KG1 (cell line): ENCODE results near the gene CDK5.

ENCODE experiments used
- DNase-seq: peaks from one replicate; lab custom pipeline; 2025; lab: John Stamatoyannopoulos, UW

Gene CDK5

GRCh38 chr7:151057506-151057988 lies at the start of gene CDK5:
CDK5 (minus strand) TSS chr7:151057897; CDS start chr7:151057848, 49 bp downstream.
- no peak for DNase-seq

DNA sequence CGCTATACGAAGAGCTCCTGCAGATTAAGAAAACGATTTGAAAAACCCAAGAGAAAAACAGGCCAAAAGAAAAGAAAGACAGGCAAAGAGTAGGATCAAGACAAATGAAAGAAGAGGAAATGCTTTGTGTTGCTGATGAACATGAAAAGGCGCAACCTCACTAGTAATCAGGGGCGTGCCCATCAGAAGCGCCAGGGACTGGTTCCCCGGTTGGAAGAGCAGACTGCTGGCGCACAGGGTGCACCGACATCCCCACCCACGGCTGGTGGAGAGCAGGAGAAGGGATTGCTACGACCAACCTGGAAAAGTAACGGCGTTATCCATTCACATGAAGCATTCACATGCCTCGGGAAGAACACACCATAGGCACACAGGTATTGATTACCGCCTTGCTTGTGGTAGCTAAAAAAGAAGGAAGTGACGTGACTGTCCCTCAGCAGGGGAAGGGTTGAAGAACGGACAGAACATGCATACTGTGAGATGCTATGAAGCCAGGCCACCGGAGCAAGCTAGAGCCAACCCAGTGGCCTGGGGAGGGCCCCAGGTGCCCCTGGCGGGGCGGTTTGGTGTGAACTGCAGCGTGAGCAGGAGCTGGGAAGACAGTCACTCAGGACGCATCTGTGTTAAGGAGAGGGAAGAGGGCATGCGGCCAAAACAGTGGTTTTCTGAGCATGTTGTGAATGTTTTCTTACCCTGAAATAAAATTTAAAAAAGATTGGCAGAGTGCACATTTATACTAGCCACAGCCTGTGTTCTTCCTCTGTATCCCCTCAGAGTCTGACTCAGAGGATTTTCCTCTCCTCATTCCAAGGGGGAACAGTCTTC lies 46.9 kb upstream of the CDK5 start:
- no peak for DNase-seq

GRCh38 chr7:151103973-151104372 lies 46.3 kb upstream of the CDK5 start:
- DNase-seq, result no peak

GRCh38 chr7:151102991-151103390 lies 45.3 kb upstream of the CDK5 start:
- DNase-seq, result no peak

DNA sequence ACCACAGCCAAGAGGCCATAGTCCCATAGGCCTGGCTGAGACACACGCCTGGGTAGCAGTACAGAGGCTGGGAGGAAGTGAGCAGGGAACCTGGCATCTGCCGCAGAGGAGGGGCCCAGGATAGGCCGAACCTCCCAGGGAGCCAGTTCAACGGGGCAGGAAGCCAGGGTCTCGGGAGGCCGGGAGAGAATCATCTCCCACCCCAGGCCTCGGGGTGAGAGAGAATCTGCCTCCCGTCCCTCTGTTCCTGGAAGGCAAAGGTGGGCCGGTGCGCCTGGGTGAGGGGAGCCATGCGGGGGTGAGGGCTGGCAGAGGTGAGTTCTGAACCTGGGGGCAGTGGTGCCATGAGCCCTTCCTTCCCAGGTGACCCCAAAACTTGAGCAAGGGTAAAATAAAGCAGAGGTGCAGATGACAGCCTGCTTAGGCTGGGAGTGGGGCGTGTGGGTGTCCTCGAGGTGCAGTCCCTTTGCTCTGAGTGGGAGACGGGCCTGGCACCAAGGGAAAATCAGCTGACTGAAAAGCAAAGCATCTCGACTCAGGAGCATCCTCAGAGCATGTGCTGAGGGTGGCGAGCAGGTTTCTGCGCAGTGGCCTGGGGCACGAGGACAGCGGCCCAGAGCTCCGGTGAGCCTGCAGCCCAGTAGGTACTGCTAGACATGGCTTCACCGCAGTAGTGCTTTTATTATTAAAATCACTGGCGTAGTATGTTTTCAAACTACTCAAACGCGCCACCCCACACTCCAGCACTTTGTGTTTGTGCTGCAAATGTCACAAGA lies 44.1 kb upstream of the CDK5 start:
- DNase-seq, result no peak

GRCh38 chr7:151100921-151101320 lies 43.2 kb upstream of the CDK5 start:
- DNase-seq, result no peak

DNA sequence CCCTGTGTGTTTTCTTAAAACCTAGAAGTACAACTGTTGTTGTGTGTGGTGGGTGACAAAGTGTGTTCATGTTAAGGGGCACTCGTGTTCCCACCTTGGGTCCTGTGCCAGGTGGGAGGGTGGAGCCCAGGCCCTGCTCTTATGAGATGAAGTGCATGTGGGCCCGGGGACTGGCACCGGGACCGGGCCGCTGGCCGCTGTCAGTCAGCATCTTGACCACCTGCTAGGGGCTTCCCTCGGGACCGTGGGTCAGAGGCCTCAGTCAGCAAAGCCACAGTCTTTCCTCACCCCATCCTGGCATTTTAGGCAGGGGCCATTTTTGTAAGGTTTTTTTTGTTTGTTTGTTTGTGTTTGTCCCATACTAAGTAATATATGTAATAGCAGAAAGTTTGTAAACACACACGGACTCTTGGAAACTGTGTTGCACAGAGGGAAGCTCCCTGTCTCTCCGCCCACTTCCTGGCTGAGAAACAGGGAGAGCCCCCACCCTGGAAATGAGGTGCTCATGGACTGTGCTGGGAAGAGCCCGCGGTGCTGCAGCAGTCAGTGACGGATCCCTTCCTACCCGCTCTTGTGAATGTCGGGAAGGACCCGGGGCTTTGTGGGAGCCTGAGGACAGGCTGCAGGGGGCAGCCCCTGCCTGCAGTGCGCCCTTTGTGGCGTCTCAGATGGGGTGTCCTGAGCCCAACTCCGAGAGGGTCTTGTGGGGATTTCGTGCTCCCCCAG lies 42.0 kb upstream of the CDK5 start:
- DNase-seq, result no peak

DNA sequence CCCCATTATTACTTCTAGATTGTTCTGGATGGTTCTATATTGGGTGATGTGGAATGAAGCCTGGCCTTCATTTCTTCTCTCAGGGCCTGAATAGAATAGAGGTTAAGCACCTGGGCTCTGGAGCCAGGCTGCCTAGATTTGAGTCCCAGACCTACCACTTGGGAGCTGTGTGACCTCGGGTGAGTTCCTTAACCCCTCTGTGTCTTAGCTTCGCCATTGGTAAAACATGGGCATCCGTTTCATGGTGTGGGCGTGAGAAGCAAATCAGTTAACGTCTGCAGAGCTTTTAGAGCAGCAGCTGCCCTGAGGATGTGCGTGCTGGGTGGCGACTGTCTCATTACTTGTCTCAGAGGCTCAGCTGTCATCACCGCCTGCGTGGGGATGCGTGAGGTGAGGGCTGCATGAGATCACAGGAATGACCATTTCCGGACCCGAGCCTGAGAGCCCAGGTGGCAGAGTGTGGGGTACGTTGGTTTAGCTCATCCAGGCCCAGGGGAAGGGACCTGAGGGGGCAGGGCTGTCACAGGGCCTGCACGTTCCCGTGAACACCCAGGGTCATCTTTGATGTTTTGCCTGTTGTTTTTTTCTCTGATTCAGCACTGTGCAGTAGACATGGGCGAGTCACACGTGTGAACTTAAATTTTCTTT lies 38.3 kb upstream of the CDK5 start:
- no peak for DNase-seq

- no peak for DNase-seq
Measured at GRCh38 chr7:151095123-151095797, 37.6 kb upstream of the CDK5 start.

DNA sequence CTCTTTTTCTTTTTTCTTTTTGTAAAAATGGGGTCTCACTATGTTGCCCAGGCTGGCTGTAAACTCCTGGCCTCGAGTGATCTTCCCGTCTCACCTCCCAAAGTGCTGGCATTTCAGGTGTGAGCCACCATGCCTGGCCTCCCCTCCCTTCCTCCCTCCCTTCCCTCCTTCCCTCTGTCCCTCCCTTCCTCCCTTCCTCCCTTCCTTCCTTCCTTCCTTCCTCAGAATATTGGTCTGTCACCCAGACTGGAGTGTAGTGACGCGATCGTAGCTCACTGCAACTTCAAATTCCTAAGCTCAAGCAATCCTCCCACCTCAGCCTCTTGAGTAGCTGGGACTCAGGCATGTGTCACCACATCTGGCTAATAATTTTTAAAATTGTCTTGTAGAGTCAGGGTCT lies 37.0 kb upstream of the CDK5 start:
- DNase-seq, result no peak

DNA sequence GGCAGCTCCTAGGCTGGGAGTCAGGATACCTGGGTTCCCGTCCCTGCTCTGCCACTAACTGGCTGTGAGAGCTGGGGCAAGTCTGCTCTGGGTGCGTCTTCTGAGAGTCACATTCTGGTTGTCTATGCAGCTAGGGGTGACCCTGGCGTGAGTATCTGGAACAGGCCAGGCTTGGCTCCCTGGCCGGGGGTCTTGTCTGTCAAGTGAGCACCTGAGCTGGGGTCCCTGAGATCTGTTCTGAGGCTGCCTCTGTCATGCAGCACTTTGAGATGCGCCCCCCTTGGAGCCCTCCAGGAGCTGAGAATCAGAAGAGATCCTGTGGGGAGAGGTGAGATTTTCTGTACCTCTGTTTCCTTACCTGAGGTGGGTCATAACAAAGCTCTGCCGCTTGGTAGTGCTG lies 36.1 kb upstream of the CDK5 start:
- no peak for DNase-seq

DNA sequence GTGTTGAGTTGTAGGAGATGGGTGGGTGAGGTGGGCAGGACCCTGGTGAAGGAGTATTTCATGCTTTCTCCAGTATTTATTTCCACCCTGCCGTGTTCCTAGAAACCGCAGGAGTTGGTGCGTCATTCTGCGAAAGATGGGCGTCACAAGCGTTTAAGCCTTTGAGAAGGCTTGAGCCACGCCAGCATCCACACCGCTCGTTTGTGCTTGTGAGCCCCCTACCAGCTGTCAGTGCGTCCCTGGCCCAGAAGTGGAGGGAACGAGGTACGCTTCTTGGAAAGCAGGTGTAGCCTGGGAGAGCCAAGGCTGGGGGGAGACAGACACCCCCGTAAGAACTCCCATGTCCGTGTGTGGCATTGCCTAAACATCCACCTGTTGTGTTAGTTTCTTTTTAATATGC lies 34.3 kb upstream of the CDK5 start:
- DNase-seq, result no peak

DNA sequence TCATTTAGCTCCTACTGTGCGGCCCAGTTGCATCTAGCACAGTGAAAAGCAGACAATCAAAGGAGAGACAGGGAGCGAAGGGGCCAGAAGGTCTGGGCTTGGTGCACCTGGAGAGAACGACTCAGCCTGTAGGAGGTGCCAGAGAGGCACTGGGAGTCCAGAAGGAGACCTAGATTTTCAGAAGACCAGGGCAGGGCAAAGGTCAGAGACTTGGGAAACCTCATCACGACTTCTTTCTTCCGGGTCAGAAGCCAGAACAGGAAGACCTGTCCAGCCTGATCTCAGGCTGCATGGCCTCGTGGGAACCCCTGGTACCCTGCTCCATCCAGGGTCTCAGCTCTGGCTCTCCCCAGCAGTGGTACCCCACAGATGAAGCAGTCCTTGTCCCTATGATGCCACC lies 33.7 kb upstream of the CDK5 start:
- DNase-seq, result no peak

GRCh38 chr7:151091003-151091402 lies 33.3 kb upstream of the CDK5 start:
- no peak for DNase-seq

DNA sequence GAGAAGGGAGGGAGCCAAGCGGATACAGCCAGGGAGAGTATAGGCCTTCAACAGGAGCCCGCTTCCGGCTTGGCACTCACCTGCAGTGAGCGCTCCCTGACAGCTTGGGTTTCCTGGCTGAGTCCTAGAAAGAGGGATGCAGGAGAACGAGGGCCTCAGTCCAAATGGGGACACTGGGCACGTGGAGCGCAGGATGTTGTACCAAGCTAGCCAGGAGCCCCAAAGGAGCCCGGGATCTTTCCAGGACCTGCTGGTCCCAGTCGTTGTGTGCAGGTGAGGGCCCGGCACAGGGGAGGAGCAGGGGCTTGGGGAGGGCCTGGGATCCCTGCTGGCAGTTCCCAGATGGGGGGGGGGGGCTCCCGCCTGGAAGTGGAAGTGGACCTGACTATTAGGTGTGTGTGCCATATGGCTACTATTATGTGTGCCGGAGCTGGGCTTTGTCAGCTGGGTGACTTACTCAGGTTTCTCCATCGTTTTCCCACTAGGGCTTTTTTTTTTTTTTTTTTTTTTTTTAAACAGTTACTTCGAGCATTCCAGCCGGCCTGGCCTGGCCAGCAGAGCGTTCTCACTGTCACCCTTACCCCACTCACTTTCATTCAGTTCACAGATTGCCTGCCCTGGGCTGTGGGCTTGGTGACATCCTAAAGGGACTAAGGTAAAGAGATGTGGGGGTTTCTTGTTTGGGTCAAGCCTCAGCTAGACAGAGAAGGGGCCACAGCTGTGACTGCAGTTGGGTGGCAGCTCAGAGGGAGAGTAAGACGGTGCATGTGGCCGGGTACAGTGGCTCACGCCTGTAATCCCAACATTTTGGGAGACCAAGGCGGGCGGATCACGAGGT lies 32.4 kb upstream of the CDK5 start:
- no peak for DNase-seq

DNA sequence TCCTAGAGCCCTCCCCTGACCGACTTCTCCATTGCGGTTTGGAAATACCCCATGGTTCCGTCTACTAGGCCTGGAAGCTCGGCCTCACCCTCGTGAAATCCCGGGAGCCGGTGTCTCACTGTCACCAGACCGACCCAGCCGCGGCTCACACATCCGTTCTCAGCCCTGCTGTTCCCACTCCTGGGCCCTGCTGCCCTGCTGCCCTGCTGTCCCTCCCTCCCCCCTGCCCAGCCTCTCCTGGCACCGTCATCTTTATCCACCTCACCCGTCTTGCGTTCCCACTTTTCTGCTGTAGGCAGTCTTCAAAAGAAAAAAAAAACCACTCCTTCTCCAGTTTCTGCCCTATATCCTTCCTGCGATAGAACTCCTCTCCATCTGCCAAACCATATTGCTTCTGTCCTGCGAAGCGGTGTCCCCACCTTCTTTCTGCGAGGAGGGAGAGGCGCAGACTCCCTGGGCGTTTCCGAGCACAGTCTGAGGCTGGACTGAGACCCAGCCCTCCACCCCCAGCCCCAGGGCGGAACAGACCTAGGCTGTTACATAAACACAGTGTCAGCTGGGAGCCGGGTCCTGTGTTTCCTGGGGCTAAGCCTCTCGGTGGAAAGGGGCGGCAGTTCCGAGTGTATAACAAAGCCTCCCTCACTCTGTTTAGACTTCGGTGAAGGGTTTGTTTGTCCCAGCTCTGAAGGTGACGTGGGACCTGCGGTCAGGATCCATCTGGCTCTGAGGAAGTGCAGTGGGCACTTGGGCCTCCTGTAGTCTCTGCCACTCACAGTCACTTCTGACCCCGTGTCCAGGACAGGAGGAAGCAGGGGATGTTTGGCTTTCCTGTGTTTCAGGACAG lies 31.4 kb upstream of the CDK5 start:
- no peak for DNase-seq

DNA sequence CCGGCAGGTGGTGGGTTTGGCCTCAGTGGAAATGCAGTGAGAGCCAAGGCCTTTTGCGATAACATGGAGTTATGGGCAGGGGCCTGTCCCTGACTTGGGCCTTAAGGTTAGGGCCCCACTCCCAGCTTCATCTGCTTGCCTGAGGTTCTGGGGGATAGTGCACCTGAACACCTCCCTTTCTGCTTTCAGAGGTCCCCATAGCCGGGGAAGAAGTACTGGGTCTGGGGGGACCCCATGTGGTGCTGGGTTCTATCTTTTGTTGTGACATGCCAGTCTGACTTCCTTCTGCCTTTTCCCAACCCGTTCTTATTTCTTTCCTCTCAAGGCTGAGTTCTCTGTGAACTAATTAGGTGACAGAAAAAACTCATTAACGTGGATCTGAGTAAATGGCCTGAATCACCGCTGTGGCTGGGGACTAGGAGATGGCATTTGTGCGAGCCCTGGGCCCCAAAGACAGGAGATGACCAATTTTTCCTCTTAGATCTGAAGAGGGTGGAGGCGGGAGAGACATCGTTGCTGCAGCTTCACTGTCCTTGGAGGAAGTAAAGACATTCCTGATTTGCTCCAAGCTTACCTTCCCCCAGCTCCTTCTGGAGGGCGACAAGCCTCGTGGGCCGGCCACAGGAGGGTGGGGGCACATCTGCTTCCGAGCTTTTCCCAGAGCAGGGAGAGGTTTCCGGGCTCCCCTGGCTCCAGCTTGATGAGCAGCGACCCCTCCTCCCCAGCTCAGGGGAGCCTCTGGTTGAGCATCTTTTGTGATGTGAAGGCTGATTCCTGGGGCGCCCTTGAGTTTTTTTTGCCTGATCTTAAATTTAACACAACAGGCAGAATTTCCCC lies 30.5 kb upstream of the CDK5 start:
- no peak for DNase-seq

DNA sequence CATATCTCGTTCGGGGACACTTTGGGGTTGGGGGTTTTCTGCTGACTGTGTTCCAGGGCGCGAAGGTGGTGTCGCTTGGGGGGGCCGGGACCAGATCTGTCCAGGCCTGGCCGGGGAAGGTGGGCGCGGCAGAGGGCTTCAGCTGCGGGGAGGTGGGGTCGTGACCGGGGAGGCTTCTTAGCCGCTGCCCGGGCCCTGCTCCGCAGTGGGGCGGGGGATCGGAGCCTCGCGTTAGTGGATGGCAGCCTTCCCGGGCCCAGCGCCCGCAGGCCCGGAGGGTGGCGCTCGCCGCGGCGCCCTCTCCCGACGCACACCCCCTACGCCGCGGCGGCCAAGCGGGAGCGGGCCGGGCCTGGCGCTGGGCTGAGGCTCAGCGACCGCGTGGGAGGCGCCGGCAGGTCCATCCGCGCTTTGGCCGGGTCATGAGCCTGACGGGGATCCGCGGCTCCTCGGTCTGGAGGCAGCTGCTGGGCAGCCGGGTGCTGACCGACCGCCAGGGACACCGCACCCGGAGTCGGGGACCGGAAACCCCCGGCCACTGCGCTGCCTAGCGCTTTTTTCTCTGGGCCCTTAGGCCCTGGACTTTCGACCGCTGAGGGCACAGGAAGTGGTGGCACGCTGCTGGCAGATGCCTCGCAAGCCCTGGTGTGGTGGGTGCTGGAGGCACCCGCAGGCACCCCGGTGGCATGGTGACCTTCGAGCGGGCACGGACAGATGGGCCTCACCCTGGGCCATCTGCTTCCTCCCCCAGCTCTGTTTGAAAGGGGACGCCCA lies 29.7 kb upstream of the CDK5 start:
- no peak for DNase-seq
